ENCODE data around the gene KDM4C. TPM values are rescaled to one million over a fixed set of nuclear protein-coding genes. Genes with fewer than 3 reads are reported as not detected.

KDM4C gene
- total and polyA plus RNA-seq, 2 of the 8 experiments (the other 6 are each of a cell fraction or from before 2014, with no cell fraction given), result 13.0 to 26.1 TPM

DNA sequence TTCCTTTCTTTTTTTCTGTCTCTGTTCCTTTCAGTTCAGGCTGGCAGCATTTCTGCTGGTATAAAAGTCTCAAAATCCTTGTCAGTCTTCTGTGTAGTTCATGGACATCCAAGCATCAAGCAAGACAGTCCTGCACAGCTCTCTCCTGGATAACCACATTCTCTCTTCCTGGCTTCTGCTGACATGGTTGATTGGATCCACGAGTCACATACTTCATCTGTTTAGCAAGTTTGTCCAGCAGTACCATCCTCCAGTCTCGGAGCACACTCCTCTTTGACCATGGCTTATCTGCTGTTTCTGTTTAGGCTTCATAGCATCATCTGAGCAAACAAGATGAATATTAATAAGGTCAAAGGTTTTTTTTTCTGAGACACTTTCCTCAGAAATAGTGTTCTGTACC, 220.8 kb downstream of the KDM4C start:
- Histone ChIP-seq H3K79me2 (ENCODE audit: control insufficient read depth in 1 of 2, insufficient read depth in 2 of 2, low read length in 2 of 2) (no peaks in the 10 kb centered on the region), H4K5ac (ENCODE audit: insufficient read length, low read depth, low read length) (no peak overlapping the region), H3K18ac (ENCODE audit: extremely low read depth, low read length) (no peak overlapping the region), H3K79me1 (ENCODE audit: low read depth, low read length) (no peaks in the 10 kb centered on the region), H3K4me1 (replicated peaks in 1 of 4; ENCODE audit: control insufficient read depth in 3 of 4, insufficient read depth in 4 of 4, low read length in 3 of 4) (no peaks in the 10 kb centered on the region), H3K23ac (ENCODE audit: insufficient read length) (no peak overlapping the region), H2BK12ac (ENCODE audit: low read depth, low read length) (no peak overlapping the region), H2BK5ac (ENCODE audit: low read depth, low read length) (no peak overlapping the region), H3K27me3 (replicated peaks in 1 of 4; ENCODE audit: control insufficient read depth in 3 of 4, extremely low read depth in 1 of 4, insufficient read depth in 3 of 4, low read length in 3 of 4) (no peaks in the 10 kb centered on the region), H3K4me3 (ENCODE audit: extremely low read depth in 1 of 4, insufficient read depth in 2 of 4, low read depth in 3 of 4, low read length in 4 of 4) (no peak overlapping the region), H3K27ac (ENCODE audit: low read depth, low read length) (no peak overlapping the region), H2BK120ac (replicated peaks; ENCODE audit: low read depth, low read length) (no peak overlapping the region), H2BK15ac (ENCODE audit: low read length) (no peak overlapping the region), H2AK5ac (ENCODE audit: low read depth, low read length) (no peak overlapping the region), H3K36me3 (ENCODE audit: control insufficient read depth in 2 of 4, insufficient read depth in 4 of 4, low read length in 3 of 4) (no peaks in the 10 kb centered on the region; a peak in 1 of 8 replicates), H2AFZ (ENCODE audit: low read length) (no peak overlapping the region), H3K56ac (replicated peaks; ENCODE audit: insufficient read length, low read depth, low read length) (no peak overlapping the region), H2BK20ac (ENCODE audit: low read length) (no peak overlapping the region), H4K20me1 (replicated peaks in 1 of 2; ENCODE audit: control insufficient read depth in 1 of 2, insufficient read depth in 2 of 2, low read length in 2 of 2) (no peaks in the 10 kb centered on the region), H4K91ac (replicated peaks; ENCODE audit: insufficient read length, low read length) (no peak overlapping the region), H3K9me3 (ENCODE audit: insufficient read depth in 2 of 2, low read depth in 1 of 2, low read length in 1 of 2) (no peaks in the 10 kb centered on the region), H3K9ac (replicated peaks in 1 of 4; ENCODE audit: extremely low read depth in 1 of 4, low read depth in 3 of 4, low read length in 3 of 4) (no peak overlapping the region), H3K23me2 (ENCODE audit: low read depth, low read length) (peaks cover 1% of the 10 kb centered on the region; the same call in 1 of the 2 replicates), H3K4ac (replicated peaks; ENCODE audit: insufficient read length, low read depth, low read length) (no peak overlapping the region), H3K4me2 (ENCODE audit: insufficient read depth in 1 of 2, low read depth in 2 of 2, low read length in 2 of 2) (no peak overlapping the region), H4K8ac (ENCODE audit: extremely low read depth, insufficient read depth, low read length) (no peak overlapping the region), H3K14ac (ENCODE audit: insufficient read length) (no peak overlapping the region)
- no peak for FAIRE-seq
- POLR2A ChIA-PET (ENCODE audit: partially characterized antibody), result no interaction called here
- CTCF ChIA-PET (ENCODE audit: partially characterized antibody), result no interaction called here
- DNase-seq (ENCODE audit: low read depth in 1 of 2, low spot score in 2 of 2), result no peak
- 93% methylated on average over 2 of the region's 2 CpGs; no CpG with 5 or more reads in 1 of the 2 experiments for WGBS, 2 experiments (ENCODE audit: extremely low coverage in 1 of 2, insufficient coverage in 1 of 2, insufficient read length in 1 of 2, insufficient replicate concordance in 2 of 2, low coverage in 1 of 2, low lambda C conversion rate in 2 of 2, missing lambda C conversion rate in 1 of 2)
- TF ChIP-seq FOSL1 (IDR thresholded peaks at IDR 0.05; ENCODE audit: insufficient read depth, low read depth, low read length), result no peak
- no peak for TF ChIP-seq SUZ12 (IDR thresholded peaks at IDR 0.05; ENCODE audit: low read length)
- no peak for TF ChIP-seq BRCA1 (IDR thresholded peaks at IDR 0.05; ENCODE audit: low read depth, low read length)
- no peak for TF ChIP-seq HDAC6 (IDR thresholded peaks at IDR 0.05; ENCODE audit: low read depth, low read length)
- no peak for TF ChIP-seq KDM4A (IDR thresholded peaks at IDR 0.05; ENCODE audit: low read depth, low read length, severe bottlenecking)
- no peak for TF ChIP-seq PHF8 (conservative IDR thresholded peaks at IDR 0.05; ENCODE audit: low read depth, low read length)
- TF ChIP-seq CEBPB (IDR thresholded peaks at IDR 0.05; ENCODE audit: low read depth, low read length), result no peak
- TF ChIP-seq, protein P1, sequence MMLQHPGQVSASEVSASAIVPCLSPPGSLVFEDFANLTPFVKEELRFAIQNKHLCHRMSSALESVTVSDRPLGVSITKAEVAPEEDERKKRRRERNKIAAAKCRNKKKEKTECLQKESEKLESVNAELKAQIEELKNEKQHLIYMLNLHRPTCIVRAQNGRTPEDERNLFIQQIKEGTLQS (IDR thresholded peaks at IDR 0.05; ENCODE audit: insufficient read depth, low read depth, low read length), result no peak
- TF ChIP-seq SIRT6 (IDR thresholded peaks at IDR 0.05; ENCODE audit: low read length), result no peak
- no peak for TF ChIP-seq HDAC2 (IDR thresholded peaks at IDR 0.05; ENCODE audit: borderline replicate concordance in 1 of 2, low read depth in 2 of 2, low read length in 2 of 2)
- TF ChIP-seq, protein P2, sequence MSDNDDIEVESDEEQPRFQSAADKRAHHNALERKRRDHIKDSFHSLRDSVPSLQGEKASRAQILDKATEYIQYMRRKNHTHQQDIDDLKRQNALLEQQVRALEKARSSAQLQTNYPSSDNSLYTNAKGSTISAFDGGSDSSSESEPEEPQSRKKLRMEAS (IDR thresholded peaks at IDR 0.05), result no peak
- TF ChIP-seq TCF12 (IDR thresholded peaks at IDR 0.05; ENCODE audit: low read depth, low read length), result no peak
- no peak for TF ChIP-seq CTBP2 (IDR thresholded peaks at IDR 0.05; ENCODE audit: borderline replicate concordance, insufficient read depth, insufficient read length, low read length)

All from H1 (cell line).